GM12891 (cell line): Measurements from ENCODE around the gene LILRB2.

Experiments used
- PAX5 ChIP-seq: IDR thresholded peaks from 2 replicates; pipeline ENCODE4 v1.6.1; 2011; ENCODE audit warnings: low read length, moderate library complexity, mild to moderate bottlenecking; ENCODE audit not compliant: insufficient read depth, severe bottlenecking
- POLR2A ChIP-seq: IDR thresholded peaks from 2 replicates; pipeline ENCODE4 v1.6.1; 2011; ENCODE audit warnings: low read depth, low read length, control low read depth
- POLR2AphosphoS5 ChIP-seq: IDR thresholded peaks from 2 replicates; pipeline ENCODE4 v1.6.1; 2011; ENCODE audit warnings: low read depth, low read length, control low read depth
- POU2F2 ChIP-seq: IDR thresholded peaks from 2 replicates; pipeline ENCODE4 v1.6.1; 2011; ENCODE audit warnings: low read depth, mild to moderate bottlenecking, control low read depth, low read length, moderate library complexity
- SPI1 ChIP-seq: IDR thresholded peaks from 2 replicates; pipeline ENCODE4 v1.6.1; 2011; ENCODE audit warnings: low read depth, low read length, control low read depth
- TAF1 ChIP-seq: IDR thresholded peaks from 2 replicates; pipeline ENCODE4 v1.6.1; 2011; ENCODE audit warnings: low read depth, low read length, control low read depth

- TF ChIP-seq POLR2A = no peak
- no peak for TF ChIP-seq SPI1
- TF ChIP-seq POLR2AphosphoS5 = no peak
- no peak for TF ChIP-seq PAX5
- no peak for TF ChIP-seq TAF1
- no peak for TF ChIP-seq POU2F2
Measured at GRCh38 chr19:54279406-54279962, 1.4 kb downstream of the LILRB2 start.
